GM19324 (cell line): ENCODE measurements around the gene MELTF.

ENCODE experiments used
- ATAC-seq: cut with Tn5 transposase; IDR thresholded peaks from one replicate; pipeline ENCODE4 v1.9.1; 2021; ENCODE audit warnings: mild to moderate bottlenecking, moderate library complexity; ENCODE audit not compliant: unreplicated experiment, low FRiP score

The MELTF gene

DNA sequence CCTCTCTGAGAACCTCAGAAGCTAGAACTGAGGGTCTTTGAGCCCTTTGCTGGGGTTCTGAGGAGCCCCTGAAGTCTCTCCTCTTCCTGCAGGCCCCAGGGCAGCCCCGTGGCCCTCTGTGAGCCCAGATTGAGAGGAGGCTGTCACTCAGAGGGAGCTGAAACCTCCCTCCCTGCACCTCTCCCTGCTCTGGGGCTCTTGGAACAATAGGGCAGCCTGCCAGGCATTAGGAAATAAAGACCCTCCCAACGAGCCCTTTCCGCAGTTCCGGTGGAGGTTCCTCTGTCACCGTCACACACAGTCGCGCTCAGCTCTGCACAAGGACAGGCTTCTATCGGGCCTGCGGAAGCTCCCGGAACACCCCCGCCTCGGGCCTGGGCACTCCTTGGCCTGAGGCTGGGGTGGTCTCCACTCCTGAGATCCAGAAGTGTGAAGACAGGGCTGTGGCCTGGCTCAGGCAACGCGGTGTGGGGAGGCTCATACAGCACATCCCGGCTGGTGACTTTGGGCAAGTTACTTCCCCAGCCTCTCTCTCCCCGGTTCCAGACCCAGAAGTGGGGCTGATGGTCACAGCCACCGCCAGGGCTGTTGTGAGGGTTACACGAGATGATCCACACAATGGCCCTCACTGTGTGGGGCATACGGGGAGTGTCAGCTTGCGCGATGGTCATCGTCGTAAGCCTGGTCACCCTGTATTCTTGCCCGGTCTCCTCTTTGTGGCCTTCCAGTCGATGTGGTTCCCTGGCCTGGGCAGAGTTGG is 17.7 kb downstream of the MELTF start:
- no peak for ATAC-seq

GRCh38 chr3:197010556-197011351 is 18.9 kb downstream of the MELTF start:
- no peak for ATAC-seq

DNA sequence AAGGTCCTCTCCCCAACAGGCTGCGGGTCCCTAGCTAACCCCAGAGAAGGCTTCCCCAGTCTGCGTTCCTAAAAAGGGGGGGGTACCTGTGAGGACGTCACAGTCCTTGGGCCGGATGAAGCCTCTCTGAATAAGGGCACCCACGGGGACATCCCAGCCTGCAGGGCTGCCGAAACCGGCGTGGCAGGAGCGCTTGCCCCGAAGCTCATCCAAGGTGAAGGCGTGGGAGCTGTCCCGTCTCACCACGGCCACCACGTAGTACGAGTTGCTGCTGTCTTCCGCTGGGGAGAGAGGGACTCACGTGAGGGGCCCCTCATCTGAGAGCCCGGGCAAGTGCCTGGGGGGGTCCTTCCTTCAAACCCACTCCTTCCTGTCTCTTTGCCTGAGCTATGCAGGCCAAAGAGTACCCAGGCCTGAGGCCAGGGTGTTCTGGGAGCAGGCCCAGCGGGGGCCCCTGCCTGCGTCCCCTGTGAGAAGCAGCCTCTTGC is 20.0 kb downstream of the MELTF start:
- no peak for ATAC-seq

- no peak for ATAC-seq
Observed at GRCh38 chr3:197008436-197009209, 21.0 kb downstream of the MELTF start.

- ATAC-seq: no peak
Observed at GRCh38 chr3:197007953-197008352, 21.7 kb downstream of the MELTF start.

DNA sequence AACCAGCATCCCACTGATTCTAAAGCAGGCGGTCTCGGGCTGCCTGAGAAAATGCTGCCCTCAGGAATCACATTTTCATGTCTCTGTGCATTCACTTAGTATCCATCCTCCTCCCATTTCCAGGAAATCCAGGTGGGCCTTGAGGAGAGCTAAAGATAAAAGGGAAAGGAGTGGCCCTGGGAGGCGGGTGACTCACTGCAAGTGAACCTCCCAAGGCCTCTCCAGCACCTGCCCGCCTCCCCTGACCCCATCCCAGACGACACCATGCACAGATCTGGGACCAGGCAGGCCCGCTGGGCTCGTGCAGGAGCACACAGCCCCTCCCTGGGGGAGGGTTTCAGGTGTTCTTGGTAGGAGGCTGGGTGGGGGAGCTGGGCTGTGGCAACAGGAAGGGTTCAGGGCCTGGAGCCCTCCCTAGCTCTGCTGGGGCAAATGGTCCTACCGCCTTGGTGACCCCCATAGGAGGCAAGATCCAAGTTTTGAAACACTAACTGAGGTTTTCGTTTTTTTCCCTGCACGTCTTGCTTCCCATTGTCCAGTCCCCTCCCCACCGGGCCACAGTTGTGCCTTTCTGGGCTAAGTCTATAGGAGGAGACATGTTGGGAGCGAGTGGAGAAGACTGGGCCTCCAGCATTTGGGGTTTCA is 22.2 kb downstream of the MELTF start:
- ATAC-seq: no peak

GRCh38 chr3:197006860-197007259 is 22.8 kb downstream of the MELTF start:
- ATAC-seq: no peak

GRCh38 chr3:197006446-197006845 is 23.2 kb downstream of the MELTF start:
- no peak for ATAC-seq

DNA sequence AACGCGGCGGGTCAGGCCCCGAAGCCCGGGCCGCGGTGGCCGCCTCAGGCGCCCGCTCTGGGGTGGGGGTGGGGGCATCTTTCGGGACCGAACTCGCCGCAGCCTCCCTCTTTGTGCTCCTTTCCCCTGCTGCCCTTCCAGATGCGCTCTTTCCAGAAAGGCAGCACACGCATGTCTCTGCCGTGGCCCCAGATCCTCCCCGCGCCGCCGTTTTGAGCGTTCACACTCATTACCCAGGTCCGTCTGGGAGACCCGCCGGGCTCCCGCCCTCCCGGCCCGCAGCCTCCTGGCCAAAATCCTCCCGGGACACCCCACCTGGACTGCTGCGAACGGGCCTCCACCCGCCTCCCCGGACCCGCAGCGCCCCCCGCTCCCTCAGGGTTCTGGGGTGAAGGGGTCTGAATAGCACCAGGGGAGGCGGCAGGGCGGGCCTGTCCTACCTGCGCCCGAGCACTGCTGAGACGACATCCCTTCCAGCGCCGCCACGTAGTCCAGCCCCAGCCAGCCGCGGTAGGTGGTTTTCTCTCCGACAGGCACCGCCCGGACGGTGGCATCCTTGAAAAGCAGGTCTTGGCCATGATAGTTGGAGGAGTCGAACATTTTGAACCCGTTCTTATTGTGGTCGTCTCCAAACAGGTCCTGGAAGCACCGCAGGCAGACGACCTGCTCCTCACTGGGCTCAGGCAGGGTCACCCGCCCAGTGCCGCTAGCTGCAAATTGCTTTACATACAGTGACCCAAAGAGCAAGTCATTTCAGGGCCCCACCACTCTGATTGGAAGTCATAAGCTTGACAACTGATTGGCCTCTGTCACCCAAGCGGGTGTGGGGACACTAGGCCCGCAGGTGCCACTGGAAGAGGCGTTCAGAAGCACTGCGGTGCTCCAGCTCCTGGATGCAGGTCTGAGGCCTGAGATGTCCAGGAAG is 25.9 kb downstream of the MELTF start:
- no peak for ATAC-seq

GRCh38 chr3:197002701-197003454 is 26.7 kb downstream of the MELTF start:
- ATAC-seq: peak; percentile 76

DNA sequence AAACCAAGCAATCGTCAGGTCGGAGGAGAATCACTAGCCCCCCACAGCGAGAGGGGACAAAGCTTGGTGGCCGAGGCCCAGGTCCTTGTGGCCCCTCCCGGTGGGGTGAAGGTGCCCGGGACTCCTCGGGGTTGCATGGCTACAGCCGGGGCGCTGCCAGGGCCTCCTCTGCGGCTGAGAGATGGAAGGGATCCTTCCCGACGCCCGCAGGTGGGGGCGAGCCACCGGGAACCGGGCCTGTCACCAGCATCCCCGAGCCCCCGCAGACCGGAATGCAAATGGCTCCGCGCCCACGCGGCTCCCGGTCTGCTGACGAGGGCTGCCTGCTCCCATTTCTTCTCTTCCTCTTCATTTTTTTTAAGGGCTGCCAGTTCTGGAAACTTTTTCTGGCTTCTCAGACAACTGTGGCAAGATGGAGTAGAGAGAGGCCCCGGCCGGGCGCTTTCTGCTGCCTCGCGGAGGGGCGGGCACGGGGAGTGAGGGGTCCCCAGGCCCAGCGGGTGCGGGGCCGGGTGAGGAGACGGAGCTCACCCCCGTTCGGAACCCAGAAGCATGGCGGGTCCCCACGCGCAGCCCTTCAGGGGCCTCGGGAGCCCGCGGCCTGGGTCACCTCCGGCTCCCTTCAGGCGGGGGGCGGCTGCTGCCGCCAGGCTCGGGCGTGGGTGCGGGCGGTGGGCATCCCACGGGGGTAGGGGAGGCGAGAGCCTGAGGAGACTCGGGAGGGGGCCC is 27.5 kb downstream of the MELTF start:
- ATAC-seq: peak; percentile 13

GRCh38 chr3:197001106-197001971 is 28.3 kb downstream of the MELTF start:
- no peak for ATAC-seq

DNA sequence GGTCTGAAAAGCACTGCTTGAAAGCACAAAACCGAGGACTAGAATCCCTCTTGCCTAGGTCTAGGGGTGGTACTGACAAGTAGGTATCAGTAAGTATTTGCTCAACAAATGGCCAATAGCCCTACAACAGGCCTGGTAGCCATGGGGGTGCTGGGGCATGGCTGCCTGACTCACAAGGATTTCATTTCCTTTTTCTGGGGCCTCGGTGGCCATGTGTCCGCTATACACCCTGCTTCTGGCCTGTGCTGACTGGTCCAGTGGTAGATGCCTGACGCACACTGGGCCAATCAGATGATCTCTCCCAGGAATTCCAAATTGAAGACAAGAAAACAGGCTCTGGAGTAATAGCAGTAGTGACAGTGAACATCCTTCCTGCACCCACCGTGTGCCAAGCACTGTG is 29.4 kb downstream of the MELTF start:
- no peak for ATAC-seq

GRCh38 chr3:196998966-196999760 is 30.5 kb downstream of the MELTF start:
- no peak for ATAC-seq

DNA sequence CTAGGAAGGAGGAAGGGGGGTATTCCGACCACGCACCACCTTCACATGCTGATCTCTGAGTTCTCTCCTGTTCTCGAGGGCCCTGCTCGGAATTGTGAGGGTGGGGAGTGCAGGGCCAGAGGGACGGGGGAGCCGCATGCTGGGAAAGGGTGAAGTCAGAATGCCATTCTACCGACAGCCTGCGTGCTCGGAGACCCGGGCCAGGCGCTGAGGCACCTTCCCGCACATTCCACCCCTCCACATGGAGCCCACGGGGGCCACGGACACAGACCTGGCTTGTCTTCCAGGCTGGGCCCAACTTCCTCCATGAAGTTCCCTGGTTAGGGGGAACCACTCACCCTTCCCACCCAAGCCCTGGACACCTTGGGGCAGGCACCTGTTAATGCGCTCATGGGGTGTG is 32.3 kb downstream of the MELTF start:
- no peak for ATAC-seq
